Calu3 (cell line): ENCODE results near the gene APRT. TPM values are rescaled to one million over a fixed set of nuclear protein-coding genes. Genes with fewer than 3 reads are reported as not detected.

Experiments used
- BruUV-seq: library from RNA; stranded (reverse); fragments of 400-500 nt; replicated peaks from 2 replicates; lab custom pipeline; 2021; lab: Mats Ljungman, UMichigan
- CTCF ChIA-PET: fragments of 300-600 bp; sonication (Branson Sonifier 250); formaldehyde crosslinking; loops from one replicate; lab custom pipeline; 2022; ENCODE audit warnings: antibody characterized with exemption; lab: Charles Lee
- DNase-seq: peaks from one replicate; pipeline ENCODE4 v3.0.0; 2022
- H3K27ac Mint-ChIP-seq: one replicate; pipeline ENCODE4 v1.8.0; 2022; ENCODE audit warnings: mixed read lengths; ENCODE audit not compliant: unreplicated experiment
- H3K27me3 Mint-ChIP-seq: one replicate; pipeline ENCODE4 v1.8.0; 2022; ENCODE audit warnings: mixed read lengths; ENCODE audit not compliant: unreplicated experiment
- H3K36me3 Mint-ChIP-seq: one replicate; pipeline ENCODE4 v1.8.0; 2022; ENCODE audit warnings: mild to moderate bottlenecking, moderate library complexity, mixed read lengths; ENCODE audit not compliant: insufficient read depth, unreplicated experiment
- H3K4me1 Mint-ChIP-seq: one replicate; pipeline ENCODE4 v1.8.0; 2022; ENCODE audit warnings: mild to moderate bottlenecking, low read depth, mixed read lengths; ENCODE audit not compliant: unreplicated experiment
- H3K4me3 Mint-ChIP-seq: one replicate; pipeline ENCODE4 v1.8.0; 2022; ENCODE audit warnings: mild to moderate bottlenecking, low read depth, moderate library complexity, mixed read lengths; ENCODE audit not compliant: unreplicated experiment
- H3K9me3 Mint-ChIP-seq: one replicate; pipeline ENCODE4 v1.8.0; 2022; ENCODE audit warnings: low read depth, mixed read lengths; ENCODE audit not compliant: unreplicated experiment
- CTCF ChIP-seq: fragments of 200-600 bp; IDR thresholded peaks from one replicate; pipeline ENCODE4 v1.8.0; 2022; ENCODE audit warnings: antibody characterized with exemption; ENCODE audit not compliant: unreplicated experiment
- intact Hi-C: fragments of 100-400 bp; cut with micrococcal nuclease; formaldehyde crosslinking; loops from one replicate; pipeline ENCODE4 v1.10.0; 2022; ENCODE audit not compliant: unreplicated experiment
- total RNA-seq: library from RNA; stranded (reverse); gene quantifications from 2 replicates; pipeline ENCODE4 v1.2.3, GENCODE V29; 2022

Gene APRT
- total RNA-seq, 1 experiment from 2014 or later: 203 TPM

GRCh38 chr16:88779406-88780141, 32.2 kb downstream of the APRT start:
- no peaks in the 10 kb centered on the region for H3K27me3 Mint-ChIP-seq
- TF ChIP-seq CTCF: no peak
- no peak for DNase-seq
- H3K4me1 Mint-ChIP-seq: peaks cover 45% of the 10 kb centered on the region
- no TSS peak for BruUV-seq
- no peak overlapping the region for H3K27ac Mint-ChIP-seq
- no peaks in the 10 kb centered on the region for H3K9me3 Mint-ChIP-seq
- peaks cover 43% of the 10 kb centered on the region for H3K36me3 Mint-ChIP-seq
- no peak overlapping the region for H3K4me3 Mint-ChIP-seq
- intact Hi-C loops: no loop called here
- CTCF ChIA-PET: interaction anchor here (0.6 to 1.3 kb wide), 3 partner anchors 16 to 516 kb away, joined by 3 to 7 read pairs (median 6); no protein-coding TSS in a partner anchor

GRCh38 chr16:88778541-88779065, 33.1 kb downstream of the APRT start:
- Mint-ChIP-seq H3K36me3 (peaks cover 38% of the 10 kb centered on the region), H3K4me1 (peaks cover 51% of the 10 kb centered on the region), H3K9me3 (no peaks in the 10 kb centered on the region), H3K27me3 (no peaks in the 10 kb centered on the region), H3K27ac (no peak overlapping the region), H3K4me3 (no peak overlapping the region)
- no peak for TF ChIP-seq CTCF
- intact Hi-C loops: no loop called here
- CTCF ChIA-PET: interaction anchor here (0.7 kb wide), 1 partner anchor 20 kb away, joined by 3 read pairs; no protein-coding TSS in a partner anchor
- BruUV-seq: no TSS peak
- DNase-seq: no peak

- Mint-ChIP-seq H3K36me3 (peaks cover 34% of the 10 kb centered on the region), H3K27me3 (no peaks in the 10 kb centered on the region), H3K9me3 (no peaks in the 10 kb centered on the region), H3K27ac (no peak overlapping the region), H3K4me1 (peaks cover 51% of the 10 kb centered on the region), H3K4me3 (no peak overlapping the region)
- no peak for TF ChIP-seq CTCF
- intact Hi-C loops: no loop called here
- CTCF ChIA-PET: interaction anchor here (0.7 kb wide), 1 partner anchor 20 kb away, joined by 3 read pairs; no protein-coding TSS in a partner anchor
- DNase-seq: no peak
- BruUV-seq: no TSS peak
Measured at GRCh38 chr16:88778271-88778525, 33.5 kb downstream of the APRT start.

- Mint-ChIP-seq H3K4me3 (no peak overlapping the region), H3K9me3 (no peaks in the 10 kb centered on the region), H3K4me1 (peaks cover 51% of the 10 kb centered on the region), H3K27ac (no peak overlapping the region), H3K27me3 (no peaks in the 10 kb centered on the region), H3K36me3 (peaks cover 29% of the 10 kb centered on the region)
- DNase-seq: no peak
- BruUV-seq: no TSS peak
- no peak for TF ChIP-seq CTCF
- intact Hi-C loops: no loop called here
- CTCF ChIA-PET: no interaction called here
Measured at GRCh38 chr16:88777471-88778270, 34.1 kb downstream of the APRT start.
